GM18861 (cell line): ENCODE measurements around the gene RNF11.

Experiments
- ATAC-seq: cut with Tn5 transposase; IDR thresholded peaks from one replicate; pipeline ENCODE4 v1.9.1; 2021; ENCODE audit not compliant: unreplicated experiment

RNF11 gene

DNA sequence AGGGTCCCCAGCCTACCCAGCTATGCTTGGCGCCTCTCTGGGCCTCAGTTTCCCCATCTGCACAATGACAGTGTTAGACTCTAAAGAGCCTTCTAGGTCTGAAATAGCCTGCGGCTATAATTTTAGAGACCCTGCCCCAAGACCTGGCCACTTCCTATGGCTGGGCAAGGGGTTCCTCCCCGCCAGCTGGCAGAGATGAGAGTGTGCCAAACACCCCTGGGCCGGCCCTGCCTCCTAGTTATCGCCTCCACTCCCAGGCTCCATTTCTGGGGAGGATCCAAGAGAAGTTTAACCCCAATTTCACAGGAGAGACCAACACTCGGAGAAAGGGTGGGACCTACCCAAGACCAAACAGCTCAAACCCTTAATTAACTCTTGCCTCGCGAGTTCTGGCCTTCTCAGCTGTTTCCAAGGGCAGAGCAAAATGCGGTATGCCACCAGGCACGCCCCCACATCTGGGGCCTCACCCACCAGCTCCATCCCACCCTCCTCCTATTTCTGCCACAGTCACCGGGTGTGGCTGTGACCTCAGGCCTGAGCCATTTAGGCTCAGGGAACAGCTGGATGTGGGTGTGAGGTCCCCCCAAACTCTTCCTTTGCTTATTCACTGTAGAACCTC, 58.6 kb downstream of the RNF11 start:
- ATAC-seq: no peak

DNA sequence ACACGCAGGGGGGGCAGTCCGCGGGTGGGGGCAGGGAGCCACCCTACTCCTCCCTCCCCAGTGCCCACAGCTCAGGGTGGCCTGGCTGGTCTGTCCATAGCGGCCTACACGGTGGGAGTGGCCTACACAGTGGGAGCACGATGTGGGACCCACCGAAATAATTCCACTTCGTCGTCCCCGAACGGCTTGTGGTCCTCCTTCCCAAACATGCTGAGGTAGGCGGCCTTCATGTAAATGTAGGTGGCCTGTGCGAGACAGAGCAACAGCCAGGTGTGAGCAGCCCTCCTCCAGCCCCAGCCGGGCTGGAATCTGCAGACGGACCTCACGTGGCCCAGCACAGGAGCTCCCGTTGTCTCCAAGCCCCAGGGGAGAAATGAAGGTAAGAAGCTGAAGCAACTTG, 59.9 kb downstream of the RNF11 start:
- no peak for ATAC-seq

DNA sequence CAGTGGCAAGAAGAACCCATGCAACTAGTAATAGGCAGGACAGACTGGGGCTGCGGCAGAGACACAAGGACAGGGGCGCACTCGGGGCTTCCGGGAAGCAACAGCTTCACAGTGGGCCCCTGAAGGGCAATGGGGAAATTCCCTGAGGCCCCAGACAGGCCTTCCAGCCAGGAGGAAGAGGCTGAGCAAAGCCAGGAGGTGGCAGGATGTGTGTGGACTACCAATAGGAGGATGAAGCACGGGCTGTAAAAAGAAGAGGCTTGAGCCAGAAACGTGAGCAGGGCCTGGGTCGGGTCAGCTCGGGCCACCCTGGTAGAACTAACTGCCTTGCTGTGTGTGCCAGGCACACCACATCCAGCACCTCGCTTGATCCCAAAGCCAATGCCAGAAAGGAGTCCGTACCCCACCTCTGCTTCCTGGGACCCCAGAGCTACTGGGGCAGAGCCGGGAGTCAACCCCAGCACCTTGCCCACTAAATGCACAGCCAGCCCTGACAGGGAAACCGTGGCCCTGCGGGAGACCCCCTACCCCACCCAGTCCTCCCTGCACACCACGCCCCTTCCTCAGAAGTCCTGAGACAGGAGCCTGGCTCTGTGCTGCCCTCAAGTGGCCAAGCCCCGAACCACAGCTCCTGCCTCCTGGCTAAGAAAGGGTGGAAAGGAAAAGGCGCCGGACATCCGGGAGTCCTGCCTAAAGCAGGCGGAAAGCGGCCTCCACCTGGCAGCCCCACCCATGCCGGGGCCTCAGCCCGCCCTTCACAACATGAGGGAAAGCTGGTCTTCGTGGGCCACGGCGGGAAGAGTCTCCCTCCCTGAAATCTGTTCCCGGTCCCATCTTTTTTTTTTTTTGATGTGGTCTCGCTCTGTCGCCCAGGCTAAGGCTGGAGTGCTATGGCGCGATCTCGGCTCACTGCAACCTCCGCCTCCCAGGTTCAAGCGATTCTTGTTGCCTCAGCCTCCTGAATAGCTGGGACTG, 60.6 kb downstream of the RNF11 start:
- no peak for ATAC-seq

DNA sequence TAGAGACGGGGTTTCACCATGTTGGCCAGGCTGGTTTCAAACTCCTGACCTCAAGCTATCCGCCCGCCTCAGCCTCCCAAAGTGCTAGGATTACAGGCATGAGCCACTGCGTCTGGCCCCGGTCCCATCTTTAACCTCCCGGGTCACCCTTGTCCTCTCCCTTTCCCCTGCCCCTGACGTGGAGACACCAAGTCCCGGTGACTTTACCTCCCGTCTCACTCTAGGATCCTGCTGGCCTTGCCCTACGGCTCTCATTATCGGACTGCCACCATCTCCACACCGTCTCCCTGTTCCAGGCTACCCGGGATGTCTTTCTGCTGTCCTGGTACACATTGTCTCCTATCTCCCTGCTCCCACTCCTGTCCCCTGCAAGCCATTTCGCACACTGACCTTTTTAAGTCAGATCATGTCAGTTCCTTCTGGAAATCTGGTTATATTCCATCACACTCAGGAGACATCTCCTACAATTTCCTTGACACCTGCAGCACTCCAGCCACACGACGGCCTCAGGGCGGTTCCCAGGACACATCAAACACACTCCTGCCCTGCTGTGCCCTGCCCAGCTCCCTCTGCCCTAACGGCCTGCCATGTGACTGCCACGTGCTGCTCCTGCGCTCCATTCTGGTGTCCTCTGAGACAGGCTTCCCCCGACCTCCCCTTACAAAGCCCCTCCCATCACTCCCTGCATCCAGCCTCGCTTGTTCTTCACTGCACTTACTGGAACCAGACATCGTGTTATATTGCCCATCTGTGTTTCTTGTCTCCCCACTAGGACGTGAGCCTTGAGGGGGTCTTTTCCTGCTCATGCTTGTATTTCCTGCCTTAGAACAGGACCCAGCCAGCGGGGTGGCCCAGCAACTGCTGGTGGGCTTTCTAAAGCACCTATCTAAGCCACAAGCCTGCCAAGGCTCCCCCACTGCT, 61.6 kb downstream of the RNF11 start:
- ATAC-seq: no peak

DNA sequence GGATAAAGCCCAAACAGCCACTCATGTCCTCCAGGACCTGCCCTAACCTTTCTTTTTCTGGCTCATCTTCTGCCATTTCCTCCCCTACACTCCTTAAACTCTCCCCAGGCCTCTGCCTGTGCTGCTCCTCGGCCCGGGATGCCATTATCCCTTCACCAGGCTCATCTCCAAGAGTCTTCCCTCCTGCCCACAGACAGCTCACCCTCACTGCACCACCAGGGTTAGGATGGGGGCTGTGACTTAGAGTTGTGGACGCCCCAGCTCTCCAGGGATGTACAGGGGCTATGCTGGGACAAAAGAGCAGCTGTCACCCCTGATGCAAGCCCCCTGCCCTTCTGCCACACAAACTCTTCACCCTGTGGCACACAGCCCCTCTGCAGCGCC, 62.2 kb downstream of the RNF11 start:
- no peak for ATAC-seq

DNA sequence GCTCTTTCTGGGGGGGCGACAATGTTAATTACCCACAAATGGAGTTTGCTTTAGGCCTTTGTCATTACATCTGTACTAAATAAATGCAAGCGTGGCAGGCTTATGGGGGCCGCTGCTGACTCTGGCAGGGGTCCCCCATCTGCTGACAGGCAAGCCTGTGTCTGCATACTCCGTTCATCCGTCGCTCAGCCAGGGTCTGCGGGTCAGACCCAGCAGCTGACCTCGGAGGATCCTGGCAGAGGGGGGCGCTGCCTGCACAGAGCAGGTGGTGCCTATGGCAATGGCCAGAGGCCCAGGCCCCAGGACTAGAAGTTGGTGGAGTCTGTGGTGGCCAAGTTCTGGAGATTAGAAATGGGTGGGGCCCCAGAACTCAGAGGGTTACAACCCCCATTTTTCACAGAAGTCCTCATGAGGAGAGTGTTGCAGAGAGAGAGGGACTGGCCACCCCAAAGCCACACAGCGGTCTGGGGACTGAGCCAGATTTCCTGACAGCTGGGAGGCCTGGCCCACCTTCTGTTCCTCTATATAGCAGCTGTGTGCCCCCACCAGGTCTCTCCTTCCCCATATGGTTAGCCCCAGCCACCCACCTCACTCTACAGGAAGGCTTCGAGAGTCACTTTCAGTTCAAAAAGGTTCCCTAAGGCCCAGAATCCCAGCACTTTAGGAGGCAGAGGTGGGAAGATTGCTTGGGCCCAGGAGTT, 63.3 kb downstream of the RNF11 start:
- no peak for ATAC-seq

DNA sequence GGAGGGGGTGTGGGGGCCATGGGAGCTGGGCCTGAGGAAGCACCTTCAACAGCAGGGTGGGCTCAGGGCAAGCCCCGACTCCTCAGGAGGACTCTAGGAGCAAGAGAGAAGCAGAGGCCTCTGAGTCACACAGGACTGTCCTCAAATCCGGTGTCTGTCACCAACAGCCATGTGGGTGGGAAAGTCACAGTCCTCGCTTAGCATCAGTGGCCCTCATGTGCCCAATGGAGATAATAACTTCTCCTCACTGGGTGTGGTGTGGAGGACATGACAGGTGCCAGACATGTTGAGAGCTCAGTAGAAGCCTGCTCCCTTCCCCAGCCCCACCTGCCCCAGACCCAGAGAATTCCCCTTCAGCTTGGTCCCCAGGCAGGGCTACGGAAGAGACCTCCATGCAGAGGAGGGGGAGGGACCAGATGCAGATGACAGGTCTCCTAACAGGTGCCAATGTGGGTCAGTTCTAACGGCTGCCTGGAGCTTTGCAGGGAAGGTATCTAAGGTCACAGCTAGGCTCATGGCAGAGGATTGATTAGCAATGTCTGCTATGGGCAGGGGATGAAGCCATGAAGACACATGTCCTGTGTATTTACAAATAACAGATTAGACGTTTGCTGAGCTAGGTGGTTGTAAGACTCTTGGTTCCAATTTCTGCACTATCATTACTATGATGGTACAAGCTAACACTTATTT, 64.1 kb downstream of the RNF11 start:
- no peak for ATAC-seq

DNA sequence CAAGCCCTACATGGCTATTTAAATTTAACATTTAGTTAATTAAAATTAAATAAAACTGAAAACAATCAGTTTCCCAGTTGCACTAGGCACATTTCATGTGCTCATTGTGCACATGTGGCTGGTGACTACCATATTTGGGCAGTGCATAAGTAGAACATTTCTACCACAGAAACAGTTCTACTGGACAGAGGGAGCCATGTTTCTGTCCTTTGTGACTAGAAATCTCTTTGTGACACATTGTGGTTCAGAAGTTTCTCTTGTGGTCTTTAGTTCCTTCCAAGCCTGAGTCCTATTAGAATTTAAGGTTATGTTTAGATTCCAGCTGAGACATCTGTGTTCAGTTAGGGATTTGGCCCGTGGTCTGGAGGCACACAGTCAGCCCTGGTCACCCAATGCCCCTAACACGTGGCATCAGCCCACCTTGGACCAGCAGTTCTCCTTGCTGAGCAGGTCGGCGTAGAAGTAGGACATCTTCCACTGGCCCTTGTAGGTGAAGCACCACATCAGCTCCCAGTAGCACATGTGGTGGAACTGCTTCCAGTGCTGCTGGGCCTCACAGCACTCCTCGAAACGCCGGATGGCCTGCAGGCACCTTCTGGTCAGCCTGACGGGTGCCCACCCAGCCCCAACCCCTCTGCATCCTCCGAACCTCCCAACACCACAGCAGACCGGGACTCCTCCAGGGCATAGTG, 65.2 kb downstream of the RNF11 start:
- no peak for ATAC-seq

DNA sequence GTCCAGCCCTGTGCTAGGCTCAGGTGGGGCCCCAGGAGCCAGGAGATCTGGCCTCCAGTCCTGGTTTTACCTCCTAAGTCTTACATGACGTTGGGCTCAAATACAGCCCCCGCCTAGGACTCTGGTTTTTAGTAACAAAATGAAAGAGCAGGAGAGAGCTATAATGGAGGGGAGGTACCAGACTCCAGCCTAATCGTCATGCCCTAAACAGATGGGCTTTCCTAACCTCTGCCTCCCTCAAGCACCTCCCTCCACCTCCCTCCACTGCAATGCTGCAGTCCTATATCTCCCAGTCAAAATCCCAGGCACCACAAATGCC, 65.7 kb downstream of the RNF11 start:
- ATAC-seq: no peak

DNA sequence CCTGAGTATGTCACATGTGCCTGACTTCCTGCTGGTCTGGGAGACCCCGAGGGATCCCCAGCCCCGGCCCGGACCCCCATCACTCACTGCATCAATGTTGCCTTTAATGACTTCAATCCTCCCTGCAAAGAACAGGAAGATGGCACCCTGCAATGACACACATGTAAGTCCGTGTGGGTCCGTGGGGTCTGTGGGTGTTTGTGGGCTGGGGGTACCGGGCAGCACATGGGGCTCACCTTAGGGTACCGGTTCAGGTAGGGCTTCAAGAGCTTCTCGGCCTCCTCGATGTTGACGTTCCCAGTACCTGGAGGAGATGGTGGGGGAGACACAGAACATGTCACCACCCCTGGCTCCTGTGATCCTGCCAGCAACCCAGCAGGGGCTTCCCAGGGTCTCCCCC, 66.2 kb downstream of the RNF11 start:
- no peak for ATAC-seq

DNA sequence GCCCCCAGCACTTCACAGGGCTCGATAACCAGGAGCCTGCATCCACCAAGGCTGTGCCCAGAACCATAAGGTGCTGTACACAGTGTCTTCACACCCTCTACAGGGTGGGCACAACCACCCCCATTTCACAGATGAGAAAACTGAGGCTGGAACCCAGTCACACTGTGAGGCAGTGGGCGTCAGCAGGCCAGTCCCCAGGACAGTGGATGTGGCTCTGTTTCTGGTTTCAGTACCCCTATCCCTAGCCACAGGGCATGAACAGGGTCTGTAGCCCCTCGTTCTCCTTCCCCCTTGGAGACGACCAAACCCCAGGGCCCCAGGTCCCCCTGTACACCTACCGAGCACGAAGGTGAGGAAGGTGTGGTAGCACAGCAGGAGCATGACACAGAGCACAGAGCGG, 66.7 kb downstream of the RNF11 start:
- no peak for ATAC-seq

DNA sequence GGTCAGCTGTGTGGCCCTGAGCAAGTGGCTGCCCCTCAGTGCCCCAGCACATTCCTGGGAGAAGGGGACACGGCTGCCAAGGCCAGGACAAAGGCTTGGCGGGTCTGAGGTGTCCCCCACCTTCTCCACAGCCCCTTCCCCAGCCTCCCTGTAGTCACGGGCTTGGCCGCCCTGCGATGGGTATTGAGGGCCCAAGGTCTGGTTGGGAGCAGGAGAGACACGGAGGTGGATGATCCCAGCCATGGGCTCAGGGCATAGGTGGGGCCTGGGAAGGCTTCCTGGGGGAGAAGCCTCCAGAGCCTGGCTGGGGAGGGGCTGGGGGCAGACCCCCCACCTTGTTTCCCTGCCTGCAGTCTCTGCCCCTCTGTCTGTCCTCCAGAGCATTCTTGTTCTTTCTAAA, 67.2 kb downstream of the RNF11 start:
- no peak for ATAC-seq

DNA sequence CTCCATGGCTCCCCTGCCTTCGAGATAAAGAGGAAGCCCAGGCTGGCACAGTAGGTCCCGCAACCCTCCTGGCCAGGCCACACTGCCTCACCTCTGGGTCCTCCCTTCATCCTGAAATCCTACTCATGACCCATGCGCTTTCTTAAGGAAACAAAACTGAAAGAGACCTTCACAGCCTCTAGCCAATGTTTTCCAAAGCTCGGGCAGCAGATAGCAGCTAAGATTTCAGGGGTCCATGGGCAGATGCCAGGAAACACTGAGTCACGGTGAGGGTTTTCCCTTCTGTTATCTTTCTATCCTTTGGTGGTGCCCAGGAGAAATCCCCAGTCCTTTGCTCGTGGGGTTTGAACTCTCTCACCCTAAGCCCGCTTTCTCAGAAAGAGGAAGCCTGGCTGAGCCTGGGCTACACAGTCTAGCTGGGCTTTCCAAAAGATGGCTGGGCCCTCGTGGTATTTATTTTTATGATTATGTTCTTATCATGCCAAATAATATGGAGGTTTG, 67.7 kb downstream of the RNF11 start:
- no peak for ATAC-seq

DNA sequence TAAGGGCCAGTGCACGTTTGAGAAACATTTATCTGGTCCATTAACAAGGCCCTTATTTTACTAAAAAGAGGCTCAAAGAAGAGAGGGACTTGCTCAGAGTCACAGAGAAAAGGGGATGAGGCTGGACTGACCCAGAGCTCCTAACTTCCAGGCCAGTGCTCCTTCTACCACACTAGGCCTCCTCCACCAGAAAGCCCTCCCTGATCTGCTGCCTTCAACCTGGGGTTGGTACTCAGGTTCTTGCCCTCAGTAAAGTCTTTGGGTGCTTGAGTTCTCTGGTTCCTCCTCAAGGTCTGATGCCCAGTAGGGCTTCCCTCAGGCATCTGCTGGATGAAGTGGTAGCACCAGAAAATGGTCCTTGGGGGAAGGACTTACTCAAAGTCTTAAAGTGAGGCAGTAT, 68.3 kb downstream of the RNF11 start:
- ATAC-seq: no peak

DNA sequence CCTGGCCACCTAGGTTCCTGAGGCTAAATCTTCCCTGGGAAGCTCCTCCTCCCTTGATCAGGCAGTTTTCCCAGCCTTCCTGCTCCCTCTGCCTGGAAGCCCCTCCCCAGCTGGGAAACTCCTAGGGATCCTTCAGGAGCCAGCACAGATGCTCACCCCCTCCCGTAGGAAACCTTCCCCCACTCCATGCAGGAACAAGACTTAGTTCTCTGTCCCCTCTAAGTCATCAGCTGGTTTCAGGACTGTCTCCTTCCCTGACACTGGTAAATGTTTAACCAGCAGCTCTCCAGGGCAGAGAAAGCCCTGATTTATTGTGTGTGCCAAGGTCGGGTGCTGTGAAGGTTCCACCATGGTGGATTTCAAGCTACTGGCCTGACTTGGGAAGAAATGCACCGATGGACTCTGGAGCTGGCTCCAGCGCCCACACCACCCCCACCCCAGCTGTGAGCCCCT, 69.3 kb downstream of the RNF11 start:
- ATAC-seq: peak; percentile 48

DNA sequence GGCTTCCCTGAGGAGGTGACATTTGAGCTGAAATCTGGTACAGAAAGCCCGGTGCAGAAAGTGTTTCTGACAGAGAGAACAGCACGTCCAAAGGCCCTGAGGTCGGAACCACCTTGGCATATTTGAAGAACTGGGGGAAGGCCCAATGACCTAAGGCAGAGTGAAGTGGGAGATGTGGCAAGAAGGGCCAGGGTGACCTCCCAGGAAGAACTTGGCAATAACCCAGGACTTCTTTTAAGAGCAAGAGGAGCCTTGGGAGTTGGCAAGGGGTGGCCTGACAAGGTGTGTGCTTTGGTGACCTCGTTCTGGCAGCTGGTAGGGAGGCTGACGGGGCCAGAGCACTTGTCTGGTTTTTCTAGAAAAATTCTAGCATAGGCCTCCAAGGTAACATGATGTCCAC, 70.9 kb downstream of the RNF11 start:
- ATAC-seq: no peak

DNA sequence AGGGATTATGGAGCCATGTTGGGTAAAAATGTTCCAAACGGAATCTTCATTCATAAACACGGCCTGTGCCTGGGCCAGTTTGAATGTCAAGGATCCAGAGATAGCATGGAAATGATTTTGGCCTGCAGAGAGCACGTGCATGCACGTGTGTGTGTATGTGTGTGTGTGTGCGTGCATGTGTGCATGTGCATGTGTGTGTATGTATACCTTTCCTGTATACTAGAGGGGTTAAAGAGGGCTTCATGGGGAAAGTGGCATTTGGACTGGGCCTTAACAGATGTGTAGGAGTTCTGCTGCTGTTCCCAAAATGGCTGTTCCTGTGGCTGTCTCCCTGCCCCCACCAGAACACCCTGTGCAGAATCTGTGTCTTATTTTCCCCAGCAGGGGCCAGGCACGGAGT, 72.6 kb downstream of the RNF11 start:
- no peak for ATAC-seq

DNA sequence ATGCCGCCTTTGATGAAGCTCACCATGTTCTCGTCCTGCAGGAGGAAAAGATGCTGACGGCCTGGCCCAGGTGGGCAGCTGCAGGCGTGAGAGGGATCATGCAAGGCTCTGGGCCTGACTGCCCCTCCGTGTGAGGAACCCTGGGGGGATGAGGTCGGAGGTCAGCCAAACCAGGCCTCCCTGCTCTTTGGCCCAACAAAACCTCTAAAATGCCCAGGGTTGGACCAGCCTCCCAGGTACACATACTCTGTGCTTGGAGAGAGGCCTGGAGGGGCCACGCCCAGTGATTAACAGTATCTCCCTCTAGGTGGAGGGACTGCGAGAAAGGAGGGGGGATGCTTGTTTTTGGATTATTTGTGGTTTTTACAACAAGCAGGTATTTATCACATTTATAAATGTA, 73.2 kb downstream of the RNF11 start:
- ATAC-seq: no peak

DNA sequence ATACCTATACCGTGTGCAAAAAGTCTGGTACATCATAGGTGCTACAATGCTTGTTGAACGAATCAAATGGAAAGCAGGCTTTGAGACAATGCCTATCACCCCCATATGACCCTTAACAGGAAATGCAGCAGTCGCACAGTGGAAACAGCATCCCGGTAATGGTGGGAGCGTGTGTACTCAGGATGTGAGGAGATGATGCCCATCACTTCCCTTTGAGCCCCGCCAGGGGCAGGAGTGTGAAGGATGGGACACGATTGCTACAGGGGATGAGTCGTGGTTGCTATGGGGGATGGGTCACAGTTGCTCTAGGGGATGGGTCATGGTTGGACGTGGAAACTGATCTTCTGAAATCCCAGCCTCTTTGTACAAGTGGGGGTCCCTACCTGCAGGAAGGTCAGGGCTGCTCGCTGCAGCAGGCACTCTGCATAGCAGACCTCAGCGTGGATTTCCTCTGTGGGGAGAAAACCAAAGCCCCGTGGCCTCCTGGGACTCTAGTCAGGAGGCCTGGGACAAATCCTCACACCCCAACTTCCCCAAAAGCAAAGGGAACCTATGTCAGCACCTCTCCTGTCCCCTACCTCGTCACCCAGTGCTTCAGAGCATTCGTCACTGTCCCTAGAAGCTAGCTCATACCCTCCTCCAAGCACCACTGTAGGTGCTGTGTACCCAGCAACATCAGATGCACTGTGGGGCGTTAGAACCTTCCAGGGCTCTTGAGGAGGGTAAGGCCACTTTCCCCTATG, 75.0 kb downstream of the RNF11 start:
- no peak for ATAC-seq
